WTC11 (cell line): ENCODE results near the gene TMEM72. TPM values are rescaled to one million over a fixed set of nuclear protein-coding genes. Genes with fewer than 3 reads are reported as not detected.

Source experiments
- ATAC-seq: fragments of 200-7000 bp; cut with Tn5 transposase; 2 replicates; pipeline ENCODE4 v1.10.0; 2021; ENCODE audit warnings: mild to moderate bottlenecking, moderate library complexity
- CTCF ChIA-PET: fragments of 300-600 bp; sonication (Branson Sonifier 250); formaldehyde crosslinking; loops from one replicate; lab custom pipeline; 2021; ENCODE audit warnings: antibody characterized with exemption; lab: Charles Lee
- POLR2A ChIA-PET: fragments of 350-600 bp; sonication (Branson Sonifier 250); formaldehyde crosslinking; loops from one replicate; lab custom pipeline; 2021; ENCODE audit warnings: antibody characterized with exemption; lab: Charles Lee
- DNase-seq: peaks from one replicate; pipeline ENCODE4 v3.0.0; 2021; ENCODE audit warnings: low spot score
- H3K27ac Mint-ChIP-seq: 2 replicates; pipeline ENCODE4 v1.8.0; 2021; ENCODE audit warnings: mixed read lengths
- H3K27me3 Mint-ChIP-seq: 2 replicates; pipeline ENCODE4 v1.8.0; 2021; ENCODE audit warnings: low read depth, mild to moderate bottlenecking, moderate library complexity, mixed read lengths
- H3K36me3 Mint-ChIP-seq: 2 replicates; pipeline ENCODE4 v1.8.0; 2021; ENCODE audit warnings: mixed read lengths
- H3K4me1 Mint-ChIP-seq: 2 replicates; pipeline ENCODE4 v1.8.0; 2022; ENCODE audit warnings: mixed read lengths
- H3K4me3 Mint-ChIP-seq: 2 replicates; pipeline ENCODE4 v1.8.0; 2021; ENCODE audit warnings: mild to moderate bottlenecking, moderate library complexity, mixed read lengths
- H3K9me3 Mint-ChIP-seq: 2 replicates; pipeline ENCODE4 v1.8.0; 2021; ENCODE audit warnings: mixed read lengths
- AR ChIP-seq: fragments of 250-450 bp; sonication (Bioruptor Pico); IDR thresholded peaks from 2 replicates; pipeline ENCODE4 v1.9.0; 2021; ENCODE audit warnings: mild to moderate bottlenecking
- CBFB ChIP-seq: sonication (generic); formaldehyde crosslinking; IDR thresholded peaks from 2 replicates; pipeline ENCODE4 v1.8.1; 2022; ENCODE audit warnings: mild to moderate bottlenecking, low read depth, missing genetic modification reagents
- E2F4 ChIP-seq: sonication (generic); formaldehyde crosslinking; IDR thresholded peaks from 2 replicates; pipeline ENCODE4 v1.8.1; 2022; ENCODE audit warnings: low read depth, mild to moderate bottlenecking, moderate library complexity, missing genetic modification reagents, borderline replicate concordance
- EMX1 ChIP-seq: fragments of 250-450 bp; sonication (Bioruptor Pico); IDR thresholded peaks from 2 replicates; pipeline ENCODE4 v1.8.0; 2021; ENCODE audit warnings: mild to moderate bottlenecking
- ESRRA ChIP-seq: sonication (generic); formaldehyde crosslinking; IDR thresholded peaks from 2 replicates; pipeline ENCODE4 v1.8.1; 2022; ENCODE audit warnings: mild to moderate bottlenecking, missing genetic modification reagents, borderline replicate concordance
- FOXP1 ChIP-seq: sonication (generic); formaldehyde crosslinking; IDR thresholded peaks from 2 replicates; pipeline ENCODE4 v1.8.0; 2022; ENCODE audit warnings: missing genetic modification reagents, mild to moderate bottlenecking, moderate library complexity, borderline replicate concordance
- IRF2 ChIP-seq: sonication (generic); formaldehyde crosslinking; IDR thresholded peaks from 2 replicates; pipeline ENCODE4 v1.8.0; 2022; ENCODE audit warnings: low read depth, missing genetic modification reagents, borderline replicate concordance
- MXD4 ChIP-seq: fragments of 250-450 bp; sonication (Bioruptor Pico); IDR thresholded peaks from 2 replicates; pipeline ENCODE4 v1.8.0; 2021; ENCODE audit warnings: mild to moderate bottlenecking, moderate library complexity, borderline replicate concordance
- MYBL2 ChIP-seq: sonication (generic); formaldehyde crosslinking; IDR thresholded peaks from 2 replicates; pipeline ENCODE4 v1.8.1; 2023; ENCODE audit warnings: mild to moderate bottlenecking, moderate library complexity, missing genetic modification reagents
- NR2C2 ChIP-seq: sonication (generic); formaldehyde crosslinking; IDR thresholded peaks from 2 replicates; pipeline ENCODE4 v1.8.0; 2022; ENCODE audit warnings: mild to moderate bottlenecking, missing genetic modification reagents
- NR3C1 ChIP-seq: sonication (generic); formaldehyde crosslinking; conservative IDR thresholded peaks from 2 replicates; pipeline ENCODE4 v1.8.1; 2023; ENCODE audit warnings: low read depth, mild to moderate bottlenecking, missing genetic modification reagents
- SOX15 ChIP-seq: fragments of 250-450 bp; sonication (Bioruptor Pico); IDR thresholded peaks from 2 replicates; pipeline ENCODE4 v1.9.0; 2021; ENCODE audit warnings: mild to moderate bottlenecking
- SP1 ChIP-seq: sonication (generic); formaldehyde crosslinking; conservative IDR thresholded peaks from 2 replicates; pipeline ENCODE4 v1.8.1; 2022; ENCODE audit warnings: missing genetic modification reagents
- TEAD4 ChIP-seq: sonication (generic); formaldehyde crosslinking; IDR thresholded peaks from 2 replicates; pipeline ENCODE4 v1.8.0; 2022; ENCODE audit warnings: mild to moderate bottlenecking, missing genetic modification reagents
- TP53 ChIP-seq: sonication (generic); formaldehyde crosslinking; IDR thresholded peaks from 2 replicates; pipeline ENCODE4 v1.8.1; 2023; ENCODE audit warnings: mild to moderate bottlenecking, missing genetic modification reagents
- USF1 ChIP-seq: sonication (generic); formaldehyde crosslinking; IDR thresholded peaks from 2 replicates; pipeline ENCODE4 v1.8.0; 2022; ENCODE audit warnings: mild to moderate bottlenecking, missing genetic modification reagents
- ZNF317 ChIP-seq: sonication (generic); formaldehyde crosslinking; IDR thresholded peaks from 2 replicates; pipeline ENCODE4 v1.8.1; 2023; ENCODE audit warnings: low read depth, mild to moderate bottlenecking, moderate library complexity, missing genetic modification reagents, borderline replicate concordance
- ZNF396 ChIP-seq: fragments of 250-450 bp; sonication (Bioruptor Pico); IDR thresholded peaks from 2 replicates; pipeline ENCODE4 v1.8.0; 2021; ENCODE audit warnings: mild to moderate bottlenecking, moderate library complexity, borderline replicate concordance
- ZNF671 ChIP-seq: fragments of 250-450 bp; sonication (Bioruptor Pico); IDR thresholded peaks from 2 replicates; pipeline ENCODE4 v1.8.0; 2021; ENCODE audit warnings: mild to moderate bottlenecking
- total RNA-seq: library from RNA; stranded (reverse); gene quantifications from 3 replicates; pipeline ENCODE4 v1.2.3, GENCODE V29; 2021
- TF ChIP-seq, protein P1 (sequence below): sonication (generic); formaldehyde crosslinking; IDR thresholded peaks from 2 replicates; pipeline ENCODE4 v1.8.1; 2023; ENCODE audit warnings: mild to moderate bottlenecking, missing genetic modification reagents, moderate library complexity
- TF ChIP-seq, protein P2 (sequence below): sonication (generic); formaldehyde crosslinking; IDR thresholded peaks from 2 replicates; pipeline ENCODE4 v1.8.1; 2023; ENCODE audit warnings: mild to moderate bottlenecking, missing genetic modification reagents, borderline replicate concordance

The TMEM72 gene
- total RNA-seq, 1 experiment from 2014 or later, result not detected

DNA sequence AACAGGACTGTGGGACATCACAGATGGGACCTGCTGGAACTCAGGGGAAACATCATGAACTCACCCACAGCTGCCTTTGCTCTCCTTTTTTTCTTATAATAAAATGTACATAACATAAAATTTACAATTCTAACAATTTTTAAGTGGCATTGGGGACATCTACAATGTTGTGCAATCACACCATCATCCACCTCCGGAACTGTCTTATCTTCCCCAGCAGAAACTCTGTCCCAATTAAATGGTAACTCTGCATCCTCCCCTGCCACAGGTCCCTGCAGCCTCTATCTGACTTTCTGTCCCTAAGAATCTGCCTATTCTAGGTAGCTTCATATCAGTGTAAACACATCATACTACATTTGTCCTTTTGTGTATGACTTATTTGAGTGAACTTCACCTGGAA, 19.4 kb upstream of the TMEM72 start:
- ATAC-seq (no peak), DNase-seq (no peak)
- Mint-ChIP-seq H3K36me3 (no peaks in the 10 kb centered on the region), H3K27me3 (no peaks in the 10 kb centered on the region), H3K9me3 (no peaks in the 10 kb centered on the region), H3K4me3 (no peak overlapping the region)
- ChIA-PET CTCF (interaction anchor here (1.3 kb wide), 1 partner anchor 33 kb away, joined by 6 read pairs; no protein-coding TSS in a partner anchor), POLR2A (no interaction called here)
- TF ChIP-seq ZNF671 (CRISPR knock-in tag), result no peak
- no peak for TF ChIP-seq NR3C1 (CRISPR knock-in tag)
- TF ChIP-seq TEAD4 (CRISPR knock-in tag), result no peak
- TF ChIP-seq IRF2 (CRISPR knock-in tag), result no peak
- no peak for TF ChIP-seq E2F4 (CRISPR knock-in tag)
- TF ChIP-seq SOX15 (CRISPR knock-in tag), result no peak
- TF ChIP-seq, protein P1, sequence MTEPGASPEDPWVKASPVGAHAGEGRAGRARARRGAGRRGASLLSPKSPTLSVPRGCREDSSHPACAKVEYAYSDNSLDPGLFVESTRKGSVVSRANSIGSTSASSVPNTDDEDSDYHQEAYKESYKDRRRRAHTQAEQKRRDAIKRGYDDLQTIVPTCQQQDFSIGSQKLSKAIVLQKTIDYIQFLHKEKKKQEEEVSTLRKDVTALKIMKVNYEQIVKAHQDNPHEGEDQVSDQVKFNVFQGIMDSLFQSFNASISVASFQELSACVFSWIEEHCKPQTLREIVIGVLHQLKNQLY (CRISPR knock-in tag), result no peak
- no peak for TF ChIP-seq TP53 (CRISPR knock-in tag)
- TF ChIP-seq, all 79 proteins: peak for 0
- H3K27ac Mint-ChIP-seq, result no peak overlapping the region
- H3K4me1 Mint-ChIP-seq, result no peaks in the 10 kb centered on the region; the same call in 1 of the 2 replicates

DNA sequence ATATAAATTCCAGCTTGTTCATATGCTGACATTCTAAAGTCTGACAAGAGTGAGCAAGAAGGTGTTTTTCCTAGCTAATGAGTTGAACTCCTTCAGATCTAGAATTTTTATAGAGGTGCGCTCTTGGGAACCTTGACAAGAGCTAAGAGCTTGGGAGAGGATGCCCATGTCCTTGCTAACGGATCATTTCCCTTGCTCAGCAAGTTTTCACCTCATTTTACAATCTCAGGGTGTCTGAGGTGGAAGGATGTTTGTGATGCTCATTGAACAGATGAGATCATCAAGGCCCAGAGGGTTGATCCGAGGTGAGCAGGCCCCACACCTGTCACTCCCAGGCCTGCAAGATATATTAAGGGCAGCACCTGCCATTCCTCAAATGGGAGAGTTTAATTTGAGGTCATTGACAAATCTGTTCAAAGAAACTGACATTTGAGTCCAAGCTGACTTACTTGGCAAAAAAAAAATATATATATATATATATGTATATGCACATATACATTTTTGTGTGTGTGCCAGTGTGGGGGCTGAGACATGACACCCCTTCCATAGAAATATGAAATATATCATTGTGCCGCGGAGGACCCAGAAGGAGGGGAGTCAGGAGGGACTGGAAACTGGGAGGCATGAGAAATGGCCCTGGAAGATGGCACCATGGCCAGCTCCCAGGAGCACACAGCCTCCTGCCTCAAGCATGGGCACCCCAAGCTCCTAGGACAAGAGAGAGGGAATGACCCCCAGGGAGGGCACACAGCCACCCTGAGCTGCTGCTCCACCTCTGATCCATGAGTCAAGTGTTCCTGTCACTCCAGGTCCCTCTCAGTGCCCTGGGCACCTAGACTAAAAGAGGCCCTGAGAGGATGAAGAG, 17.3 kb upstream of the TMEM72 start:
- TF ChIP-seq MYBL2 (CRISPR knock-in tag) (no peak), AR (no peak), SOX15 (CRISPR knock-in tag) (no peak), SP1 (no peak), EMX1 (CRISPR knock-in tag) (no peak), NR2C2 (CRISPR knock-in tag) (no peak), ZNF317 (CRISPR knock-in tag) (no peak), ZNF396 (no peak), CBFB (CRISPR knock-in tag) (no peak), FOXP1 (no peak), USF1 (CRISPR knock-in tag) (no peak), IRF2 (CRISPR knock-in tag) (no peak), ESRRA (CRISPR knock-in tag) (no peak), MXD4 (no peak)
- TF ChIP-seq, protein P2, sequence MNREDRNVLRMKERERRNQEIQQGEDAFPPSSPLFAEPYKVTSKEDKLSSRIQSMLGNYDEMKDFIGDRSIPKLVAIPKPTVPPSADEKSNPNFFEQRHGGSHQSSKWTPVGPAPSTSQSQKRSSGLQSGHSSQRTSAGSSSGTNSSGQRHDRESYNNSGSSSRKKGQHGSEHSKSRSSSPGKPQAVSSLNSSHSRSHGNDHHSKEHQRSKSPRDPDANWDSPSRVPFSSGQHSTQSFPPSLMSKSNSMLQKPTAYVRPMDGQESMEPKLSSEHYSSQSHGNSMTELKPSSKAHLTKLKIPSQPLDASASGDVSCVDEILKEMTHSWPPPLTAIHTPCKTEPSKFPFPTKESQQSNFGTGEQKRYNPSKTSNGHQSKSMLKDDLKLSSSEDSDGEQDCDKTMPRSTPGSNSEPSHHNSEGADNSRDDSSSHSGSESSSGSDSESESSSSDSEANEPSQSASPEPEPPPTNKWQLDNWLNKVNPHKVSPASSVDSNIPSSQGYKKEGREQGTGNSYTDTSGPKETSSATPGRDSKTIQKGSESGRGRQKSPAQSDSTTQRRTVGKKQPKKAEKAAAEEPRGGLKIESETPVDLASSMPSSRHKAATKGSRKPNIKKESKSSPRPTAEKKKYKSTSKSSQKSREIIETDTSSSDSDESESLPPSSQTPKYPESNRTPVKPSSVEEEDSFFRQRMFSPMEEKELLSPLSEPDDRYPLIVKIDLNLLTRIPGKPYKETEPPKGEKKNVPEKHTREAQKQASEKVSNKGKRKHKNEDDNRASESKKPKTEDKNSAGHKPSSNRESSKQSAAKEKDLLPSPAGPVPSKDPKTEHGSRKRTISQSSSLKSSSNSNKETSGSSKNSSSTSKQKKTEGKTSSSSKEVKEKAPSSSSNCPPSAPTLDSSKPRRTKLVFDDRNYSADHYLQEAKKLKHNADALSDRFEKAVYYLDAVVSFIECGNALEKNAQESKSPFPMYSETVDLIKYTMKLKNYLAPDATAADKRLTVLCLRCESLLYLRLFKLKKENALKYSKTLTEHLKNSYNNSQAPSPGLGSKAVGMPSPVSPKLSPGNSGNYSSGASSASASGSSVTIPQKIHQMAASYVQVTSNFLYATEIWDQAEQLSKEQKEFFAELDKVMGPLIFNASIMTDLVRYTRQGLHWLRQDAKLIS (CRISPR knock-in tag), result no peak
- TF ChIP-seq, all 79 proteins: peak for 0
- Mint-ChIP-seq H3K4me3 (no peak overlapping the region), H3K27me3 (no peaks in the 10 kb centered on the region), H3K36me3 (peaks cover 3% of the 10 kb centered on the region; the same call in 1 of the 2 replicates), H3K4me1 (peaks cover 4% of the 10 kb centered on the region), H3K9me3 (peaks cover 6% of the 10 kb centered on the region), H3K27ac (no peak overlapping the region)
- ATAC-seq, result no peak
- no peak for DNase-seq
- CTCF ChIA-PET, result interaction anchor here (1.2 kb wide), 1 partner anchor 39 kb away, joined by 4 read pairs; no protein-coding TSS in a partner anchor
- POLR2A ChIA-PET, result interaction anchor here (0.6 kb wide), 1 partner anchor 176 kb away, joined by 5 read pairs; no protein-coding TSS in a partner anchor
